OCI-LY1 (cell line): ENCODE results near the gene NCKAP5L.

ENCODE experiments used
- H2AFZ ChIP-seq: fragments of 200-600 bp; sonication (generic), shearing (Covaris generic); 2 replicates; pipeline ENCODE4 v1.6.0; 2014; ENCODE audit warnings: antibody characterized with exemption, mild to moderate bottlenecking, low read length
- H3F3A ChIP-seq: fragments of 200-600 bp; sonication (generic), shearing (Covaris generic); 2 replicates; pipeline ENCODE4 v1.6.0; 2014; ENCODE audit warnings: mild to moderate bottlenecking, antibody characterized with exemption, low read length, moderate library complexity; ENCODE audit not compliant: insufficient read depth
- H3K27ac ChIP-seq: fragments of 200-600 bp; sonication (generic); 2 replicates; pipeline ENCODE4 v1.5.1; 2014; ENCODE audit warnings: low read length, mixed run types, mild to moderate bottlenecking, low read depth; ENCODE audit not compliant: poor library complexity, severe bottlenecking
- H3K27me3 ChIP-seq: fragments of 200-600 bp; sonication (generic); 2 replicates; pipeline ENCODE4 v1.6.0; 2014; ENCODE audit warnings: antibody characterized with exemption, mild to moderate bottlenecking, low read length, moderate library complexity; ENCODE audit not compliant: insufficient read depth
- H3K36me3 ChIP-seq: fragments of 200-600 bp; sonication (generic); 2 replicates; pipeline ENCODE4 v1.6.1; 2014; ENCODE audit warnings: mild to moderate bottlenecking, antibody characterized with exemption, low read length, moderate library complexity, mixed read lengths; ENCODE audit not compliant: insufficient read depth
- H3K4me1 ChIP-seq: fragments of 200-600 bp; sonication (generic); 2 replicates; pipeline ENCODE4 v1.5.1; 2014; ENCODE audit warnings: mild to moderate bottlenecking, low read length, moderate library complexity; ENCODE audit not compliant: insufficient read depth, severe bottlenecking
- H3K4me2 ChIP-seq: fragments of 200-600 bp; sonication (generic), shearing (Covaris generic); 2 replicates; pipeline ENCODE4 v1.6.1; 2014; ENCODE audit warnings: low read length
- H3K4me3 ChIP-seq: fragments of 200-600 bp; sonication (generic); 2 replicates; pipeline ENCODE4 v1.5.1; 2014; ENCODE audit warnings: low read length, low read depth, mild to moderate bottlenecking, mixed read lengths; ENCODE audit not compliant: poor library complexity, severe bottlenecking
- H3K79me2 ChIP-seq: fragments of 200-600 bp; shearing (Covaris generic); 2 replicates; pipeline ENCODE4 v1.6.1; 2016; ENCODE audit warnings: mixed run types, low read length, mixed read lengths; ENCODE audit not compliant: insufficient read depth
- H3K9ac ChIP-seq: fragments of 200-600 bp; sonication (generic), shearing (Covaris generic); 2 replicates; pipeline ENCODE4 v1.6.1; 2014; ENCODE audit warnings: mild to moderate bottlenecking, low read length, mixed read lengths
- H3K9me2 ChIP-seq: fragments of 200-600 bp; sonication (generic), shearing (Covaris generic); 2 replicates; pipeline ENCODE4 v1.6.1; 2014; ENCODE audit warnings: low read depth, mild to moderate bottlenecking, low read length, mixed read lengths
- H3K9me3 ChIP-seq: fragments of 200-600 bp; shearing (Covaris generic); 2 replicates; pipeline ENCODE4 v1.6.1; 2014; ENCODE audit warnings: low read length, mixed read lengths
- H4K20me1 ChIP-seq: fragments of 200-600 bp; sonication (generic), shearing (Covaris generic); 2 replicates; pipeline ENCODE4 v1.6.0; 2016; ENCODE audit warnings: mild to moderate bottlenecking, low read length; ENCODE audit not compliant: insufficient read depth
- EZH2 ChIP-seq: fragments of 200-600 bp; sonication (generic), shearing (Covaris generic); IDR thresholded peaks from 2 replicates; pipeline ENCODE4 v1.8.0; 2017; ENCODE audit warnings: borderline replicate concordance, mixed run types, mild to moderate bottlenecking, antibody characterized with exemption, low read length, moderate library complexity, mixed read lengths
- TF ChIP-seq, protein P1 (sequence below): fragments of 200-600 bp; sonication (generic), shearing (Covaris generic); IDR thresholded peaks from 2 replicates; pipeline ENCODE4 v1.5.1; 2017; ENCODE audit warnings: mild to moderate bottlenecking, antibody characterized with exemption, low read length, moderate library complexity, mixed read lengths

Gene NCKAP5L

DNA sequence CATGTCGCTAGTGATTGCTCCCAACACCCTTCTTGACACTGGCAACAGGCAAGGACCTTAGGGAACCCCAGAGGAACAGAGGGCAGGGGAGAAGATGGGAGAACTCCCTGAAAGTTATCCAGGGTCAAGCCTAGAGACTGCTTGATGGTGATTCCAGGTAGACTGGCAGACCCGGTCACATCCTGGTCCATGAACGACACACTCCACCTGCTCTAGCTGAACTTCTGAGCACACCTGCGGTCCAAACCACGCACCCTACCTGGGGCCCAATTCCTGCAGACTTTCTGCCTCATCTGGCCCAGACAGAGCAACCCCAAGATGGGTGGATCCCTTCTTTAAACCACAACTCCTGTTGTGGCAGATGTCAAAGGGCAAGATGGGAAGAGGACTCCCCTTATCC is 34.2 kb downstream of the NCKAP5L start:
- Histone ChIP-seq H3K4me3 (no peak overlapping the region), H4K20me1 (no peaks in the 10 kb centered on the region), H3F3A (no peaks in the 10 kb centered on the region), H3K9me3 (no peaks in the 10 kb centered on the region), H3K79me2 (no peaks in the 10 kb centered on the region), H3K27me3 (no peaks in the 10 kb centered on the region), H3K36me3 (peaks cover 5% of the 10 kb centered on the region; the same call in 1 of the 2 replicates), H2AFZ (no peak overlapping the region), H3K9me2 (no peaks in the 10 kb centered on the region), H3K9ac (no peak overlapping the region), H3K4me2 (no peak overlapping the region), H3K4me1 (no peaks in the 10 kb centered on the region), H3K27ac (no peak overlapping the region)
- TF ChIP-seq EZH2: no peak

DNA sequence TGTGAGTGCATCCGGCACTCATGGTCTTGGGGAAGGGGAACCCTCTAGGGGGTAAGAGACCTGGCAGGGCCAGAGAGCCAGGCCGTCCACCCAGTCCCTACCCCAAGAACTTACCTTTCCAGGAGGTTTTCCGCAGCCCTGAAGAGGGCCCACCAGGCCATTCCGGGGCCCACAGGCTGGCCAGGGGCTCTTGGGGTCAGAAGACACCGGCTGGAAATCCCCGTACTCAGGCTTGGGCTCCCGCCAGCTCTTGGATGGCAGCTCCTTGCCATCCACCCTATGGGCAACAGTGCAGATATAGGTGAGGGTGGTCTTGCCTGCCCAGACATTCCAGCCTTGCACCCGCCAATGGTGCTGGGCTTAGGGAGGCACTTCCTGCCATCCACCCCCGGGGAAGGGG is 34.6 kb downstream of the NCKAP5L start:
- Histone ChIP-seq H3K79me2 (no peaks in the 10 kb centered on the region), H3K4me2 (no peak overlapping the region), H2AFZ (no peak overlapping the region), H3K4me3 (no peak overlapping the region), H3K4me1 (no peaks in the 10 kb centered on the region), H3K27me3 (no peaks in the 10 kb centered on the region), H3K9me3 (no peaks in the 10 kb centered on the region), H3K9me2 (no peaks in the 10 kb centered on the region), H3K36me3 (peaks cover 5% of the 10 kb centered on the region; the same call in 1 of the 2 replicates), H3K27ac (no peak overlapping the region), H3F3A (no peaks in the 10 kb centered on the region), H4K20me1 (no peaks in the 10 kb centered on the region), H3K9ac (no peak overlapping the region)
- TF ChIP-seq, protein P1, sequence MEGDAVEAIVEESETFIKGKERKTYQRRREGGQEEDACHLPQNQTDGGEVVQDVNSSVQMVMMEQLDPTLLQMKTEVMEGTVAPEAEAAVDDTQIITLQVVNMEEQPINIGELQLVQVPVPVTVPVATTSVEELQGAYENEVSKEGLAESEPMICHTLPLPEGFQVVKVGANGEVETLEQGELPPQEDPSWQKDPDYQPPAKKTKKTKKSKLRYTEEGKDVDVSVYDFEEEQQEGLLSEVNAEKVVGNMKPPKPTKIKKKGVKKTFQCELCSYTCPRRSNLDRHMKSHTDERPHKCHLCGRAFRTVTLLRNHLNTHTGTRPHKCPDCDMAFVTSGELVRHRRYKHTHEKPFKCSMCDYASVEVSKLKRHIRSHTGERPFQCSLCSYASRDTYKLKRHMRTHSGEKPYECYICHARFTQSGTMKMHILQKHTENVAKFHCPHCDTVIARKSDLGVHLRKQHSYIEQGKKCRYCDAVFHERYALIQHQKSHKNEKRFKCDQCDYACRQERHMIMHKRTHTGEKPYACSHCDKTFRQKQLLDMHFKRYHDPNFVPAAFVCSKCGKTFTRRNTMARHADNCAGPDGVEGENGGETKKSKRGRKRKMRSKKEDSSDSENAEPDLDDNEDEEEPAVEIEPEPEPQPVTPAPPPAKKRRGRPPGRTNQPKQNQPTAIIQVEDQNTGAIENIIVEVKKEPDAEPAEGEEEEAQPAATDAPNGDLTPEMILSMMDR: no peak
- no peak for TF ChIP-seq EZH2

DNA sequence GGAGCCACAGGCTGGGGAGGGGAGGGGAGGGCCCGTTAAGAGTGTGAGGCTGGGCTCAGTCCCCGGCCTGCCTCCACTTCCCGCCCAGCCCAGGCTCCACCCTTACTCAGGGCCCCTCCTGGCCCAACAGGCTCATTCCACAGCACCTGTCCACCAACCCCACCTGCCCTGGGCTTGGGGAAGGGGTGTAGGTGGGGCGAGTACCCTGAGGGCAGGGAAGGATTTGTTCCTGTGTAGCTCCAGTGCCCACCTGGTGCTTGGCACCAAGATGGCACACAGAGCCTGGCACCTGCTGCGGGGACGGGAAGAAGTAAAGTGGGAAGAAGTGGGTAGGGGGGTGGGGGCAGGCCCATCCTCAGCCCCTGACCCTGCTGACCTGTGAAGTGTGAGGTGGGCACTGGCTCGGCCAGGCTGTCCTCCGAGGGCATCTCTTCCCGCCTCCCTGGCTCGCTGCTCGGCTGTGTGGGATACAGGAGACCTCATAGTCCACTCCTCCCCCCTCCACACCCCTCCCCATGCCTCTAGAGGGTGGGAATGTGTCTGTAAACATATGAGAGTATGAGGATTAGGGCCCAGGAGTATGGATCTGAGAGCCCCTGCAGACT is 35.1 kb downstream of the NCKAP5L start:
- Histone ChIP-seq H3F3A (no peaks in the 10 kb centered on the region), H3K9ac (no peak overlapping the region), H2AFZ (no peak overlapping the region), H3K79me2 (no peaks in the 10 kb centered on the region), H3K4me2 (no peak overlapping the region), H3K36me3 (peaks cover 5% of the 10 kb centered on the region; the same call in 1 of the 2 replicates), H3K9me3 (no peaks in the 10 kb centered on the region), H3K4me1 (no peaks in the 10 kb centered on the region), H3K4me3 (no peak overlapping the region), H3K9me2 (no peaks in the 10 kb centered on the region), H4K20me1 (no peaks in the 10 kb centered on the region), H3K27ac (no peak overlapping the region), H3K27me3 (no peaks in the 10 kb centered on the region)
- TF ChIP-seq EZH2: no peak
- TF ChIP-seq, protein P1: no peak
